ENCODE data around the gene RNU11. TPM values are rescaled to one million over a fixed set of nuclear protein-coding genes. Genes with fewer than 3 reads are reported as not detected.

RNU11 gene
- total and polyA plus RNA-seq, 2 experiments from 2014 or later: not detected

GRCh38 chr1:28666806-28667205, 18.4 kb downstream of the RNU11 start (continued):
- TF ChIP-seq ZNF331 (CRISPR knock-in tag; IDR thresholded peaks at IDR 0.05; ENCODE audit: low read depth) (no peak), NANOG (IDR thresholded peaks at IDR 0.05; ENCODE audit: borderline replicate concordance) (no peak), POLR2AphosphoS5 (IDR thresholded peaks at IDR 0.05; ENCODE audit: low read depth) (no peak), ZNF114 (CRISPR knock-in tag; IDR thresholded peaks at IDR 0.05) (no peak), REST (IDR thresholded peaks at IDR 0.05; ENCODE audit: unreplicated experiment) (no peak), STAT1 (IDR thresholded peaks at IDR 0.05; ENCODE audit: unreplicated experiment) (no peak), EZH2 (IDR thresholded peaks at IDR 0.05; ENCODE audit: low read depth, unreplicated experiment) (no peak)

DNA sequence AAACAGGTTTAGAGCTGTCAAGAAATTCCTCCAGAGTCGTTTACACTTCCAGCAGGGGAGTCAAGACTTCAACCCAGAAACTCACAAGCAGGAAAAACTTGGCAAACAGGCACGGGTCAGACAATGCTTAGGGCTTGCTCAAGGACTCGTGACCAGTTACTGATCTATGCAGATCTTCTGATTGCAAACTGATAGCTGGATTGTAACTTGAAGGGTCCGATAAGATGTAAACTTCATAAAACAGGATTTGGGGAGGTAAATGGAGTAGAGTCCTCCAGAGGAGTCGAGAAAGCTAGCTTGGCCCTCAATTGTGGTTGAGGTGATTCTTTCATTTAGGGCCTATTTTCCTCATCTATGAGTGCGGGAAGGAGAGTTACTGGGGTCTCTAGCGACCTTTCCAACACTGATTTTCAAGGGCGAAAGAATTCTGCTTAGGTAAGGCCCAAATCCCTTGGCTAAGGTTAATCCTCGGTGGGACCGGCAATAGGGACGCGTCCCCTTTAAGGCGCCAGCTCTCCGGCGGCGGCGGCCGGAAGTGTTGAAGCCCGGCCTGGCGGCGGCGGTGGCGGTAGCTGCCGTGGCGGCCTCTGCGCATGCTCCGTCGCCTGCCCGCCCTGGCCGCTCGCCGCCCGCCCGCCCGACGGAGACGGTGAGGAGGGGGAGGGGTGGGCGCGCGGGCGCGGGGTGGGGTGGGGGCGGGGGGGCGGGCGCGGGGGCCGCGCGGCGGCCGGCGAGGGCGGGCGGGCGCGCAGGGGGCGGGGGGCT, 20.0 kb downstream of the RNU11 start, which contains the start of gene GMEB1:
Gene GMEB1 (plus strand): TSS at position 594 of the 765 bp plus-strand sequence. CDS start 14,829 bp downstream, outside the sequence.
- peak within 1 kb of the TSS; percentile 94 for H3K4me3 ChIP-seq
- peak; percentile 79 for ATAC-seq
- H3K4me1 ChIP-seq (ENCODE audit: insufficient read depth): peaks cover 32% of the 10 kb centered on the region
- H3K27me3 ChIP-seq (ENCODE audit: insufficient read depth): no peaks in the 10 kb centered on the region
- Mint-ChIP-seq H3K27ac (peak within 1 kb of the TSS; percentile 94), H3K36me3 (ENCODE audit: low read depth) (no peaks in the 10 kb centered on the region; the same call in 2 of the 3 replicates), H3K4me3 (peak within 1 kb of the TSS; percentile 90), H3K27me3 (ENCODE audit: insufficient read depth, low read depth, poor library complexity) (peaks cover 9% of the 10 kb centered on the region), H3K4me1 (peaks cover 25% of the 10 kb centered on the region), H3K9me3 (no peaks in the 10 kb centered on the region)
- H2AFZ ChIP-seq: peak within 1 kb of the TSS; percentile 90
- H4K20me1 ChIP-seq (replicated peaks; ENCODE audit: insufficient read depth): peaks cover 5% of the 10 kb centered on the region; the same call in 1 of the 2 replicates
- H3K36me3 ChIP-seq (ENCODE audit: insufficient read depth): no peaks in the 10 kb centered on the region; the same call in 1 of the 2 replicates
- H3K79me2 ChIP-seq (replicated peaks; ENCODE audit: insufficient read depth): peaks cover 39% of the 10 kb centered on the region
- no peaks in the 10 kb centered on the region for H3K9me2 ChIP-seq (ENCODE audit: insufficient read depth)
- H3F3A ChIP-seq (replicated peaks; ENCODE audit: low read depth): peaks cover 15% of the 10 kb centered on the region
- peak within 1 kb of the TSS; percentile 97 for H3K27ac ChIP-seq (ENCODE audit: low read depth)
- peak; percentile 94 for DNase-seq (ENCODE audit: low spot score)
- H3K4me2 ChIP-seq: peak within 1 kb of the TSS; percentile 97
- TF ChIP-seq NANOG (IDR thresholded peaks at IDR 0.05; ENCODE audit: borderline replicate concordance) (no peak), ZNF331 (CRISPR knock-in tag; IDR thresholded peaks at IDR 0.05; ENCODE audit: low read depth) (no peak), ETS1 (IDR thresholded peaks at IDR 0.05) (no peak), CREB1 (CRISPR knock-in tag; IDR thresholded peaks at IDR 0.05; ENCODE audit: low read depth) (no peak), EZH2 (IDR thresholded peaks at IDR 0.05; ENCODE audit: low read depth, unreplicated experiment) (no peak), ZNF462 (CRISPR knock-in tag; IDR thresholded peaks at IDR 0.05) (no peak)
- TF ChIP-seq, protein P1, sequence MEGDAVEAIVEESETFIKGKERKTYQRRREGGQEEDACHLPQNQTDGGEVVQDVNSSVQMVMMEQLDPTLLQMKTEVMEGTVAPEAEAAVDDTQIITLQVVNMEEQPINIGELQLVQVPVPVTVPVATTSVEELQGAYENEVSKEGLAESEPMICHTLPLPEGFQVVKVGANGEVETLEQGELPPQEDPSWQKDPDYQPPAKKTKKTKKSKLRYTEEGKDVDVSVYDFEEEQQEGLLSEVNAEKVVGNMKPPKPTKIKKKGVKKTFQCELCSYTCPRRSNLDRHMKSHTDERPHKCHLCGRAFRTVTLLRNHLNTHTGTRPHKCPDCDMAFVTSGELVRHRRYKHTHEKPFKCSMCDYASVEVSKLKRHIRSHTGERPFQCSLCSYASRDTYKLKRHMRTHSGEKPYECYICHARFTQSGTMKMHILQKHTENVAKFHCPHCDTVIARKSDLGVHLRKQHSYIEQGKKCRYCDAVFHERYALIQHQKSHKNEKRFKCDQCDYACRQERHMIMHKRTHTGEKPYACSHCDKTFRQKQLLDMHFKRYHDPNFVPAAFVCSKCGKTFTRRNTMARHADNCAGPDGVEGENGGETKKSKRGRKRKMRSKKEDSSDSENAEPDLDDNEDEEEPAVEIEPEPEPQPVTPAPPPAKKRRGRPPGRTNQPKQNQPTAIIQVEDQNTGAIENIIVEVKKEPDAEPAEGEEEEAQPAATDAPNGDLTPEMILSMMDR (conservative IDR thresholded peaks at IDR 0.05; ENCODE audit: low read depth in 2 of 2): no peak

All from GM23338 (cell line).